Astrocyte of the spinal cord (primary cell): ENCODE measurements around the gene MMEL1.

Experiments used
- DNase-seq: peaks from one replicate; pipeline ENCODE4 v3.0.0; 2011; ENCODE audit warnings: low read depth, low spot score
- H3K4me3 ChIP-seq: 2 replicates; pipeline ENCODE4 v1.5.1; 2011; ENCODE audit warnings: low read depth, mild to moderate bottlenecking, low read length, moderate library complexity
- CTCF ChIP-seq: IDR thresholded peaks from 2 replicates; pipeline ENCODE4 v1.5.1; 2012; ENCODE audit warnings: low read depth, mild to moderate bottlenecking, low read length, inconsistent platforms
- in situ Hi-C: cut with HindIII; loops from 2 replicates; pipeline ENCODE4 v1.10.0; 2017; ENCODE audit warnings: low sequenced_read_pairs

Gene MMEL1

DNA sequence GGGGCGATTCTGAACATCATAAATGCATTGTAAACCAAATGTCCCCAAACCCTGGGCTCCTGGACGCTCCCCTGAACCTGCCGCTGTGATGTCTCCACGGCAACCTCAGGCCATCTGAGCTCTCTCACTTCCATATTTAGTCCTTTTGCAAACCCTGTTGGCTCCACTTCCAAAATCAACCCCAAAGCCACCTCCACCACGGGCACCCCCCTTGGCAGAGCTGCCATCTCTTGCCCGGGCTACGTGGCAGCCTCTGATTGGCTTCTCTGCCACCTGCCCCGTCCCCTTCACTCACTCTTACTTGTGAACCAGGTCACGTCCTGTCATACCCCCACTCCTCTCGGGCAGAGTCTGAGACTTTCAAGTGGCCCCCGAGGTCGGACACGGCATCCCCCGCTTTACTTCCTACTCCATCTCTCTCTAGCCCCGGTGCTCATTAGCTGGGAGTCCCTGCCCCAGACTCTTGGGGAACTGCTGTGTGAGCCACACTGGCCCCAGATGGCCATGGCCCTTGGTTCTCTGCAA lies 30.4 kb downstream of the MMEL1 start:
- in situ Hi-C loops, result no loop called here
- TF ChIP-seq CTCF, result no peak
- DNase-seq, result no peak
- no peak overlapping the region for H3K4me3 ChIP-seq

DNA sequence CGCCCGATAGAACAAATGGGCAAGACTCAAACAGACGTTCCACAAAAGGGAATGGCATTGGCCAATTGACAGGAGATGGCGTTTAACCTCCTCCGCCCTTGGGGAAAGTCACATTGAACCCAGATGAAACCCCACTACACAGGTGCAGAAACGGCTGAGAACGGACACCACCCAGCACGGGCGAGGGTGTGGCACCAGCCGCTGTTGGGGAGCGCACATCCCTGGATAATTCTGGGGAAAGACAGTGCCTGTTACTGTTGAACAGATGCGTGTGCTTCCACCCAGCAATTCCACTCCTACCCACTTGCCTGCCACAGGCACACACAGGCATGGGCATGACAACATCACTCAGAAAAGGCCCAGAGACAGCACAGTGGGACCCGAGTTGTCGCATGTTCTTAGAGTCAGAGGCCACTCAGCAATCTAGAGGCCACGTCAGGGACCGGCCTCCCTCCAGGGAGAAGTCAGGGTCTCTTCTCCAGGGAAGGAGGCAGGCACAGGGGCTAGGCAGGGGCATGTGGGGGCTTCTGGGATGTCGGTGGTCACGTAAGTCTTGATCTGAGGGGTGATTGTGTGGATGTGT lies 31.0 kb downstream of the MMEL1 start:
- DNase-seq, result no peak
- TF ChIP-seq CTCF, result no peak
- no peak overlapping the region for H3K4me3 ChIP-seq
- in situ Hi-C loops, result no loop called here

- no peak overlapping the region for H3K4me3 ChIP-seq
- no peak for TF ChIP-seq CTCF
- in situ Hi-C loops, result no loop called here
- DNase-seq, result no peak
Observed at GRCh38 chr1:2598329-2598931, 34.4 kb downstream of the MMEL1 start.

GRCh38 chr1:2597441-2598328 lies 35.1 kb downstream of the MMEL1 start:
- in situ Hi-C loops, result no loop called here
- H3K4me3 ChIP-seq, result no peak overlapping the region
- no peak for DNase-seq
- TF ChIP-seq CTCF, result no peak

- no peak overlapping the region for H3K4me3 ChIP-seq
- no peak for DNase-seq
- in situ Hi-C loops, result no loop called here
- TF ChIP-seq CTCF, result no peak
Observed at GRCh38 chr1:2596530-2597333, 36.1 kb downstream of the MMEL1 start.
